ENCODE results near the gene BFSP1. TPM values are rescaled to one million over a fixed set of nuclear protein-coding genes. Genes with fewer than 3 reads are reported as not detected.

Gene BFSP1
- total and polyA plus RNA-seq, 2 donors = 2.0 to 3.3 TPM

DNA sequence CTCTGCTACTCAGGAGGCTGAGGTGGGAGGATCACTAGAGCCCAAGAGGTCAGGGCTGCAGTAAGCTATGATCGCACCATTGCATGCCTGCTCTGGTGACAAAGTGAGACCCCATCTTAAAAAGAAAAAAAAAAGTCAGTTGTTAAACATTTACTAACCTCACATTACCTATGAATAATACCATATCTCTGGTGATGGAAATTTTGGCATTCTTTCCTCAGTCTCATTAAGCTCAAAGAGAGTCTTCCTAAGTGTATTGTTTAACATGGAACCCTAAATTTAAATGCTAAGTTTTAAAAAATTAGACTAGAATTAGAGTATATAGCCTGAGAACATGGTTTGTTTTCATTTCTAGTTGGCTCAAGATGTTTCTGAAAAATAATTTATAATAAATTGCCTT lies 11.3 kb upstream of the BFSP1 start:
- Histone ChIP-seq H3K36me3 (ENCODE audit: insufficient read depth) (no peaks in the 10 kb centered on the region), H3K4me1 (ENCODE audit: insufficient read depth) (no peaks in the 10 kb centered on the region), H3K27ac (ENCODE audit: low read depth) (no peak overlapping the region), H3K4me3 (ENCODE audit: low read depth, low read length) (no peak overlapping the region)
- DNase-seq (ENCODE audit: extremely low spot score) = no peak
- 78% methylated on average over 1 of the region's 1 CpG for WGBS

DNA sequence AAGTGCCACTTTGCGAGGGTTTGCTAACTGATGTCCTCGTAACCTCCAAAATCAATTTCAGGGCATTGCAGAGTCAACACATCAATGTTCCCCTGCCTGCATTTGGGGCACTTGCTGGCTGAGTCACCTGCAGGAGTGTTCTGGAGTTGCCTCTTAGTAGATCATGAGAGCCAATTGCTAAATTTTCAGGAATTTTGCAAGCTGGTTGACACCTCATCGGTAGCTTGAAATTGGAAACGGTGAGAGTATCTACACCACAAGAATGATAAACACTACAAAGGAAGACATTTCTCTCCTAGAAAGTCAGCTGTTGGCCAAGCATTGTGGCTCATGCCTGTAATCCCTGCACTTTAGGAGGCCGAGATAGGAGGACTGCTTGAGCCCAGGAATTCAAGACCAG lies 10.8 kb upstream of the BFSP1 start:
- no peaks in the 10 kb centered on the region for H3K4me1 ChIP-seq (ENCODE audit: insufficient read depth)

DNA sequence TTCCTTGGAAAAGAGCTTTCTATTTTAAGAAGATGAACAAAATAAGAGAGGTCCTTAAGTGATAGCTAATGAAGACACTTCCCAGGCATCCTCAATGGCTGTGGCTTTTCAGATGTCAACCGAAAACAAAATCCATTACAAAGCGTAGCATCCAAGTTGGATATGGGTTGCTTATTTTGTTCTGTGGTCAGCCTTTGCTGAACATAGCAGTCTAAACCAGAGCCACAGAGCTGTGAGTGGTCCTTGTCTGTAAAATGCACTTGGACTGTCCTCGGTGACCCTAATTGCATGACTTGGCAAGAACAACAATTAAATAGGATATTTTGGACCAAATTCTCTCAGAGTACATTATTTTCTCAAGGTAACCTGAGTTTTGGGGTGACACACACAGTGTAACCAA lies 10.4 kb upstream of the BFSP1 start:
- DNase-seq (ENCODE audit: extremely low spot score) = no peak
- WGBS = 80% methylated on average over 3 of the region's 3 CpGs
- H3K4me1 ChIP-seq (ENCODE audit: insufficient read depth) = no peaks in the 10 kb centered on the region
- no peak overlapping the region for H3K27ac ChIP-seq (ENCODE audit: low read depth)
- no peak overlapping the region for H3K4me3 ChIP-seq (ENCODE audit: low read depth, low read length)
- no peaks in the 10 kb centered on the region for H3K36me3 ChIP-seq (ENCODE audit: insufficient read depth)

More for the DNA sequence above, 10.8 kb upstream of the BFSP1 start:
- Histone ChIP-seq H3K4me3 (ENCODE audit: low read depth, low read length) (no peak overlapping the region), H3K36me3 (ENCODE audit: insufficient read depth) (no peaks in the 10 kb centered on the region), H3K27ac (ENCODE audit: low read depth) (no peak overlapping the region)
- 69% methylated on average over 5 of the region's 5 CpGs for WGBS
- no peak for DNase-seq (ENCODE audit: extremely low spot score)

DNA sequence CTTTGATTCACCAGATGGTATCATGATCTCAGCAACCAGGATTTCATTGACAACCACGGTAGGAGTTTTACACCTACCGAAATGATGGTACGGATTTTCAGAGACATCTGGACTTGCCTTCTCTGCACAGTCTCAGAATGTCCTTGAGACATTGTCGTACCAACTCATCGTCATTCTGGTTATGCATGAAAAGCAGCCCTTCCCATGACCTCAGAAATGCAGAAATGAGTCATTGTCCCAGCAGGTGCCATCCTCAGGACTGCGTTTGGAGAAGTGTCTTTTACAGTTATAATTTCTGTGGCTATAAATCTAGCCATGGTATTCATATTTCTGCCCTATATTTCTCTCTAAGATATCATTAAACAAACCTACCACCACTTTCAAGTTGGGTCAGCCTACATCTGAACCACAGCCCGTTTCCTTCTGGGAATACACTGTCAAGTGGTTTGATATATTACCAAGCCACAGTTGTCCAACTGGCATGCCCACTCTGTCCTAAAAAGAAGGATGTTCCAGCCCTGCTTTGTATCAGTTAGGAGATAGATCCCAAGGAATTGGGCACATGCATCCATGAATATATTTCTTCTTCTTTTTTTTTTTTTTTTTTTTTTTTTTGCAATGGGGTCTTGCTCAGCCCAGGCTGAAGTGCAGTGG lies 7.5 kb upstream of the BFSP1 start:
- H3K27ac ChIP-seq (ENCODE audit: low read depth) = no peak overlapping the region

DNA sequence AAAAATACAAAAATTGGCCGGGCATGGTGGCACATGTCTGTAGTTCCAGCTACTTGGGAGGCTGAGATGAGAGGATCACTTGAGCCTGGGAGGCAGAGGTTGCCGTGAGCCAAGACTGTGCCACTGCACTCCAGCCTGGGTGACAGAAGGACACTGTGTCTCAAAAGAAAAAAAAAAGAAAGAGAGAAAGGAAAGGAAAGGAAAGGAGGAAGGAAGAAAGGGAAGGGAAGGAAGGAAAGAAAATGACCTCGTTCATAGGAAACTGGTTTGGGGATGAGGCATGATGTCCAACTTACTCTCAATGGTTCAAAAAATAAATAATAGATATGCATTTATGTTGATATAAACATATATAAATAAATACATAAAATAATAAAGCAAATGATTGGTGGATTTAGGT lies 6.8 kb upstream of the BFSP1 start:
- Histone ChIP-seq H3K36me3 (ENCODE audit: insufficient read depth) (no peaks in the 10 kb centered on the region), H3K4me1 (ENCODE audit: insufficient read depth) (no peaks in the 10 kb centered on the region), H3K27ac (ENCODE audit: low read depth) (no peak overlapping the region), H3K4me3 (ENCODE audit: low read depth, low read length) (no peak overlapping the region)
- DNase-seq (ENCODE audit: extremely low spot score) = no peak
- WGBS = 88% methylated on average over 3 of the region's 3 CpGs

More for the DNA sequence above, 7.5 kb upstream of the BFSP1 start:
- Histone ChIP-seq H3K36me3 (ENCODE audit: insufficient read depth) (no peaks in the 10 kb centered on the region), H3K4me3 (ENCODE audit: low read depth, low read length) (no peak overlapping the region), H3K4me1 (ENCODE audit: insufficient read depth) (no peaks in the 10 kb centered on the region)
- DNase-seq (ENCODE audit: extremely low spot score) = no peak
- 63% methylated on average over 7 of the region's 7 CpGs for WGBS

DNA sequence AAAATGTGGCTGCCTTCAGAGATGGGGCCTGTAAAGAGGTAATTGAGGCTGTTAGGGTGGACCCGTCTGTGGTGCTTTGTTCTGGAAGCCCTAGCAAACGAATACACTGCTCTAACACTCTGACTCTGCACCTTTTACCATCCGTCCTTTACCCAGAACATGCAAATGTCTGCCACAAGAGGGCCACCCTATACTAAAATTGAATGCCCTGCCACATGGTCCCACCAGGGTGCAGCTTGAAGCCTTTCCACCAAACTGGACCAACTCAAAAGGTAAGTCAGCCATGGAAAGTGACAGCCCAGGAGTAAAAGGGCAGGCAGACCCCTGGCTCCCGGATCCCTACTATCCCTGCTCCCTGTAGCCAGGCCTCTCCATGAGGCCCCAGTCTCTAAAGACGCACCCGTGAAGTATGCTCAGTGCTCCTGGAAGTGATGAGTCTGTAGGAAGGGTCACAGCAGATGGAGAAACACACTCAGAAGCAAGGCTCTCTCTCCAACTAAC lies 5.8 kb upstream of the BFSP1 start:
- no peaks in the 10 kb centered on the region for H3K36me3 ChIP-seq (ENCODE audit: insufficient read depth)
- H3K4me3 ChIP-seq (ENCODE audit: low read depth, low read length) = no peak overlapping the region
- peak; percentile 61 for DNase-seq (ENCODE audit: extremely low spot score)
- no peaks in the 10 kb centered on the region for H3K4me1 ChIP-seq (ENCODE audit: insufficient read depth)
- no peak overlapping the region for H3K27ac ChIP-seq (ENCODE audit: low read depth)
- WGBS = 23% methylated on average over 6 of the region's 6 CpGs

DNA sequence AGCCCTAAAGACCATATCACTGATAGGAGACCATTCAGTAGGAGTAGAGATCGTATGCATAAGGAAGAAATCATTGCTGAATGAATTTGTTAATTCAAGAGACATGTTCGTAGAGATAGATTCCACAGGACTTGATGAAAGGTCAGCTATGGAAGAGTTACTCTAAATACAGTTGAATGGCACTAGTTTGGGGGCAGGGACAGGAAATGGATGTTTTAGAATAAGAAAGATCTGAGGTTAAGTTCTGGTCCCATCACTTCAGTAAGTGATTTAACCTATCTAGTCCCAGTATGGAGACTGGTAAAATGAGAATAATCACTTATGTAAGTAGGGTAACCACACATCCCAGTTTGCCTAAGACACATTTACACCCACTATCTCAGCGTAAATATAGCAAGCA lies 2.9 kb upstream of the BFSP1 start:
- H3K36me3 ChIP-seq (ENCODE audit: insufficient read depth) = no peaks in the 10 kb centered on the region
- H3K4me1 ChIP-seq (ENCODE audit: insufficient read depth) = no peaks in the 10 kb centered on the region
- no peak overlapping the region for H3K4me3 ChIP-seq (ENCODE audit: low read depth, low read length)
- no peak for DNase-seq (ENCODE audit: extremely low spot score)
- no peak overlapping the region for H3K27ac ChIP-seq (ENCODE audit: low read depth)
- 90% methylated on average over 3 of the region's 3 CpGs for WGBS

DNA sequence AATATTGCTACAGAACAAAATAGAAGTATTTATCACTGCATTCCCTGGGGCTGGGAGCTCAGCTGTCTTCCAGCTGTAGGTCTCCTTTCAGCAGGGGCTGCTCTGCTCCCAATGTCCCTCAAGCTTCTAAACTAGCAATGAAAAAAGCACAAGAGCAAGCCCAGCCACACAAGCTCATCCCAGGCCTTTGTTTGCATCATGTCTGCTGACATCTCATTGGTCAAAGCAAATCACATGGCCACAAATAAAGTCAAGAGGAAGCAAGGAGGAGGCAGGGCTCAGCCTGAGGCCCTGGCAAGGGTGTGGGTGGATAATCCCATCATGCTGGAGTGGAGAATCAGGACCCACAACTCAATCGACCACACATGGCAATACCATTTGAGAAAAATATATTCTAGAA lies 2.2 kb upstream of the BFSP1 start:
- Histone ChIP-seq H3K27ac (ENCODE audit: low read depth) (no peak overlapping the region), H3K4me1 (ENCODE audit: insufficient read depth) (no peaks in the 10 kb centered on the region), H3K4me3 (ENCODE audit: low read depth, low read length) (no peak overlapping the region), H3K36me3 (ENCODE audit: insufficient read depth) (no peaks in the 10 kb centered on the region)
- WGBS = 31% methylated on average over 1 of the region's 1 CpG
- DNase-seq (ENCODE audit: extremely low spot score) = no peak

DNA sequence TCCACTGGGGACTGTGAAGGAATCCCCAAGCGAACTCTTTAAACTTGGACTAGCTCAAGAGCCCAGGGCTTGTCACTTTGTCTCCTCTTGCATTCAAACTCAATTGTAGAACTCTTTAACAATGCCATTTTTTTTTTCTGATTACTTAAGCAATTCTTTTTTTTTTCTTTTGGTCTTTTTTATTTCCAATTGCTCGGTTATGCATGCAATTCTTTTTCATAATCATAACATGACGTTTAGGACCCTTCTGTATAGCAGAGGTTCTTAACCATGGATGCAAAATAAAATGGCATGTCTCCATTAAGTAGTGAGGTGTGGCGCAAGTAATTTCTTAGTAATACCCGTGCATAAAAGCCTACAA lies 466 bp upstream of the BFSP1 start:
- peak overlapping the region; percentile 62 for H3K4me3 ChIP-seq (ENCODE audit: low read depth, low read length)

DNA sequence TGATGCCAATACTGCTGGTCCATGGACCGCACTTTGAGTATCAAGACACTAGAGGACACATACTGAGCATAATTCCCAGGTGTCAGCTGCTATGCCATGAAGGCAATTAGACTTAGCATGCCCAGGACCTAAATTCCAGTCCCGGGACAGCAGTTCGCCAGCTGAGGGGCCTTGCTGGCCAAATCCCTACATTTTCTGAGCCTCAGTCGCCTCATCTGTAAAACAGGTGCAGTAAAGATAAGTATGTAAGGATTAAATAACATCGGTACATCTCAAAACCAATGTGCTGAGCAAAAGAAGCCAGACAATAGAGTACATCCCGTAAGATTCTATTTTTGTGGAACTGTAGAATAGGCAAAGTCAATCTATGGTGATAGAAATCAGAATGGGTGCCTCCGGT lies 1.0 kb downstream of the BFSP1 start:
- 85% methylated on average over 7 of the region's 7 CpGs for WGBS

More for the DNA sequence above, 466 bp upstream of the BFSP1 start:
- Histone ChIP-seq H3K4me1 (ENCODE audit: insufficient read depth) (no peaks in the 10 kb centered on the region), H3K27ac (ENCODE audit: low read depth) (no peak overlapping the region), H3K36me3 (ENCODE audit: insufficient read depth) (no peaks in the 10 kb centered on the region)
- no peak for DNase-seq (ENCODE audit: extremely low spot score)
- 68% methylated on average over 5 of the region's 5 CpGs for WGBS

DNA sequence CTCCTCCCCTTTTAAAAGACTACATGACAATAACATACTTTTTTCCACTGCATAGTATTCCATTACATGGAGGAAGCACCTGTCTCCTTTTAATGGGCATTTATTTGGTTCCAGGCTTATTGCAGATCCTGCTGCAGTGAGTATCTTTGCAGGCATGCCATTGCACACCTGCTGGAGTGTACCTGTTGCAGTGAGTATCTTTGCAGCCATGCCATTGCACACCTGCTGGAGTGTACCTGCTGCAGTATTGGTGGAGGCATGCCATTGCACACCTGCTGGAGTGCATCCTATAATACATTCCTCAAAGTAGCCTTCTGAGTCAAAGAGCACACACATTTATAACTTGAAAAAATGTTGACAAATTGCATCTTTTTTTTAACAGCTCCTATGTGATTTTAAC lies 1.6 kb downstream of the BFSP1 start:
- Histone ChIP-seq H3K4me3 (ENCODE audit: low read depth, low read length) (no peak overlapping the region), H3K4me1 (ENCODE audit: insufficient read depth) (no peaks in the 10 kb centered on the region), H3K27ac (ENCODE audit: low read depth) (no peak overlapping the region), H3K36me3 (ENCODE audit: insufficient read depth) (no peaks in the 10 kb centered on the region)
- no peak for DNase-seq (ENCODE audit: extremely low spot score)

More for the DNA sequence above, 1.0 kb downstream of the BFSP1 start:
- no peak overlapping the region for H3K27ac ChIP-seq (ENCODE audit: low read depth)
- no peaks in the 10 kb centered on the region for H3K36me3 ChIP-seq (ENCODE audit: insufficient read depth)
- no peak for DNase-seq (ENCODE audit: extremely low spot score)
- H3K4me3 ChIP-seq (ENCODE audit: low read depth, low read length) = no peak overlapping the region
- no peaks in the 10 kb centered on the region for H3K4me1 ChIP-seq (ENCODE audit: insufficient read depth)

DNA sequence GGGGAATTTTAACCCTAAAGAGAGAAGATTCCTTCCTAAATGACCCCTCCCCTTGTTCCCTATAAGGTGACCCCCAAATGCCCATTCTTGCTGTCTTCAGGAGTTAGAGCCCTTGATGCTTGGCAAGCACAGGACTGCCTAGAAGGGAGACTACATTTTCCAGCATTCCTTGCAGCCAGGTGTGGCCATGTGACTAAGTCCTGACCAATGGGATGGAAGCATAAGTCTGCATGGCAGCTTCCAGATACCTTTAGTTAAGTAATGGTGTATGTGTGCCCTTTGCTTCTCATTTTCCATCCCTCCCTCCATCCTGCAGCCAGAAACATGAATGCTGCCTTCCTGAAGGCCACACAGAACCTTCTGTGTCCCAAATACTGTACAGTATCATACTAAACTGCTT lies 5.5 kb downstream of the BFSP1 start:
- no peaks in the 10 kb centered on the region for H3K36me3 ChIP-seq (ENCODE audit: insufficient read depth)
- no peak for DNase-seq (ENCODE audit: extremely low spot score)

DNA sequence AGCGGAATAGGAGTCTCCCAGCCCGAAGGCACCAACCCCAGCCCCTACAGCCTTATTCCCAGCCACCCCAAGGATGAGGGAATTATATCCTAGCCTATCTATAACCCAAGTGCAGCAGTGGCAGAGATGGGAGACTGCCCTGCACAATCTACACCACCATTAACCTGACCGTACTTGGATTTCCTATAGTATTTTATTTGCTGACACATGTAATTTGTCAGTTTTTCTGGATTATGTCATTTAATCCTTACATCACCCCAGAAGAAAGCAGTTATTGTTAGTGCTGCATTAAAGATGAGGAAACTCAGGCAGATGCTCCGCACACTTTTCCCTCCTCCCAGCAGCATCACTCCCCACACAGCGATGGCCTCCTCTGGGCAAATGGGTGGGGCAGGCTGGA lies 6.0 kb downstream of the BFSP1 start:
- no peak overlapping the region for H3K4me3 ChIP-seq (ENCODE audit: low read depth, low read length)
- H3K4me1 ChIP-seq (ENCODE audit: insufficient read depth) = no peaks in the 10 kb centered on the region
- 91% methylated on average over 5 of the region's 5 CpGs for WGBS
- DNase-seq (ENCODE audit: extremely low spot score) = no peak
- H3K36me3 ChIP-seq (ENCODE audit: insufficient read depth) = no peaks in the 10 kb centered on the region
- no peak overlapping the region for H3K27ac ChIP-seq (ENCODE audit: low read depth)

More for the DNA sequence above, 5.5 kb downstream of the BFSP1 start:
- no peaks in the 10 kb centered on the region for H3K4me1 ChIP-seq (ENCODE audit: insufficient read depth)
- no peak overlapping the region for H3K27ac ChIP-seq (ENCODE audit: low read depth)
- H3K4me3 ChIP-seq (ENCODE audit: low read depth, low read length) = no peak overlapping the region

DNA sequence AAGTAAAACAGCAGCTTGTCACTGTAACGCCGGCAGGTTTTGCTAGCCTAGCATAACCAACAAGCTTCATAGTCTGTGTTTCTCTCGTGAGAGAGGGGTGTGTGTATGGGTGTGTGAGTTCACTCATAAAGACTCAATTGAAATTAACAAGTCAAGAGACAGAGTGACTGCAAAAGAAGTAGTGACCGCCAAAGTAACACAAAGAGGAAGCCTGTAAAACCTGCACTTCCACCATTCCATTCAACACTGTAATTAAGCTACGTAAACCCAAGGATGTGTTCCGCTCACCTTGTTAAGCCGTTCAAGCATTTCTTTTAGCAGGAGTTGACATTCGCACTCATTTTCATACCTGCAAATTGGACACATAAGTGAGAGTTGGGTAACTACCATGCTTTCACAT lies 6.6 kb downstream of the BFSP1 start:
- no peak overlapping the region for H3K4me3 ChIP-seq (ENCODE audit: low read depth, low read length)
- H3K27ac ChIP-seq (ENCODE audit: low read depth) = no peak overlapping the region
- 81% methylated on average over 8 of the region's 8 CpGs for WGBS
- no peak for DNase-seq (ENCODE audit: extremely low spot score)
- H3K36me3 ChIP-seq (ENCODE audit: insufficient read depth) = no peaks in the 10 kb centered on the region
- H3K4me1 ChIP-seq (ENCODE audit: insufficient read depth) = no peaks in the 10 kb centered on the region

DNA sequence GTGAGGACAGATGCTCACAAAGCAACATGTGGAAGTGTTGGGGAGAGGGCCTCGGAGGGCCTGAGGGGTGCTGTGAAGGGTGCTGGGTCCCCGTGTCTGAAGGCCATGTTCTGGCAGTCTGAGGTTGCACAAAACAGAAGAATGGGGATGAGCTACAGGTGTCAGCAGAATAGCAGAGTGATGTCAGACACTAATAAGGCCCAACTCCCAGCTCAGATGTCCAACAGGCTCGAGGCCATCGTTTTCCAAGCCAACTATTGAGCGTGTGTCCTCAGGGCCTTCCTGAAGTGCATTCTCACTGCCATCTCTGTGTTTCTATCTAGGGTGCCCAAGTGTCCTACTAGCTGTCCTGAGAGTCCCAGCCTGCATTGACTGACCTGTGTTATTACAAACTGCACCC lies 7.9 kb downstream of the BFSP1 start:
- no peak overlapping the region for H3K4me3 ChIP-seq (ENCODE audit: low read depth, low read length)
- 85% methylated on average over 5 of the region's 5 CpGs for WGBS
- no peak overlapping the region for H3K27ac ChIP-seq (ENCODE audit: low read depth)
- H3K4me1 ChIP-seq (ENCODE audit: insufficient read depth) = no peaks in the 10 kb centered on the region
- DNase-seq (ENCODE audit: extremely low spot score) = no peak
- no peaks in the 10 kb centered on the region for H3K36me3 ChIP-seq (ENCODE audit: insufficient read depth)
